NCI-H2081 (cell line): ENCODE data around the gene ABL1.

Experiments
- DNase-seq, 2 experiments: peaks; one replicate each; lab custom pipeline; 2025; lab: John Stamatoyannopoulos, UW

Gene ABL1

GRCh38 chr9:130918101-130918825 is 83.2 kb downstream of the ABL1 start:
- no peak for DNase-seq

DNA sequence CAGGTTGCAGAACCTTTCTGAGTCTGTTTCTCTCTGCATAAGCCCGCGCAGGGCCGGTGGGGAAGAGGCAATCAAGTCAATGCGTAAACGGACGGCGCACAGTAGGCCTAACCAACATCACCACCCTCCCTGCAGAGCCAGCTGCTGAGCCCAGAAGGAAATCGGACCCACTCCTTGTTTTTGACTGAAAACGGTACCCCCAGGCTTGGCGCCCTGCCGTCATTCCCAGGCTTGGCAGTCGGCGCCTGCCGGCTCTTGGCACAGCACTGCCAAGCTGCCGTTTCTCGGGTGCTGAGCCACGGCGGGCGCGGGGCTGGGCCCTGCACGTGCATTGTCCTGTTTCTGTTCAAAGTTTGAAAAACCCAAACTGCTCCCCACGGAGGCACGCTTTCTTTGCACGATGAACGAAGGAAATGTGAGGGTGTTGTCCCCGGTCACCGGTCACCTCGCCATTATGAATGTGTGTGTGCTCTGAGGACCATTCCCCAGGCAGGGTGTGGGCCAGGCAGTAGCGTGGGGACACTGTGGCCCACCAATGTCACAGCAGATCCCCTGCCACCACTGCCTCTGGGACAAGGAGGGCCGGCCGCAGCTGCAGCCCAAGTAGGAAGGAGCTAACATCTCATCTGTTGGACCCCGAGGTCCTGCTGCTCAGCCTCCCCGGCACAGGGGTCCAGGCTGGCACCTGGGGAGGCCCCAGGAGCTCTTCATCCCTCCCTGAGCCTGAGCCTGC is 83.9 kb downstream of the ABL1 start:
- DNase-seq: no peak

- DNase-seq: no peak
Observed at GRCh38 chr9:130919559-130920145, 84.6 kb downstream of the ABL1 start.

DNA sequence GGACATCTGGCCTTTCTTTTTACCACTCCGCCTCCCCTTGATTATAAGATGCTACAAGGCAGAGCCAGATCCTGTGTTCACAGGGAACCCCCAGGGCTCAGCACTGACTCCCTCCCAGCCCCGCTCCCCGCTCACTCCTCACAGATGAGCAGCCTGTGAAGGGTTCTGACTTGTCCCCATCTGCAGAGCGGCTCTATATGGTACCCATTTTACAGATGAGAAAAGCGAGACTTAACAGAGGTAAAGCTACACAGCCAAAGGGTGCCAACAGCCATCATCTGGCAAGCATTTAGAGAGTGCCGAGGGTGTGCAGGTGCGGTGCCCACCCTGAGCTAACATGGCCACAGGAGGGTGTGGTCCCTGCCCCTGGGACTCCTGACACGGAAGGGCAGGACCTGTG is 85.2 kb downstream of the ABL1 start:
- DNase-seq: no peak

DNA sequence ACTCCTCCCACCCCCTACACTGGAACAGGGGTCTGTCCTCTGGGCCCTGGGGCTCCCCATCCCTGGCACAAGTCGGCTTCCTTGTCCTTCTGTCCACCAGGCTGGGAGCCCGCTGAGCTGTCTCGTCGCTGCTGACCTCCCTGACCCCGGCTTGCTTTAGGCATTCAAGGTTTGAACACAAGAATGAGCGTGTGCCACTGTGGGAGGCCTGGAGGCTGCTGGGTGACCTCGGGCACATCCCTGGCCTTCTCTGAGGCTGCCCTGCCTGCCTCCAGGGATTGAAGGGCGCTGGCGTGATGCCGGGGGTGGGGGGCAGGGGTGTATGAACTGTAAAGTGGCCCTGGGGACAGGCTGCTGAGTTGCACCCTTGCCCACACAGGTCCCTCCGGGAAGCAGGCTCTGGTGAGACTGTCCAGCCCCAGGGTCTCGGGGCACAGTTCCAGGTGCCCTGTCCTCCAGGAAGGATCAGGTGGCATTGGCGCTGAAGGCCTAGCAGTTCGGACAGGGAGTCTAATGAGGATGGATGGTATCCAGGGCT is 85.8 kb downstream of the ABL1 start:
- no peak for DNase-seq

DNA sequence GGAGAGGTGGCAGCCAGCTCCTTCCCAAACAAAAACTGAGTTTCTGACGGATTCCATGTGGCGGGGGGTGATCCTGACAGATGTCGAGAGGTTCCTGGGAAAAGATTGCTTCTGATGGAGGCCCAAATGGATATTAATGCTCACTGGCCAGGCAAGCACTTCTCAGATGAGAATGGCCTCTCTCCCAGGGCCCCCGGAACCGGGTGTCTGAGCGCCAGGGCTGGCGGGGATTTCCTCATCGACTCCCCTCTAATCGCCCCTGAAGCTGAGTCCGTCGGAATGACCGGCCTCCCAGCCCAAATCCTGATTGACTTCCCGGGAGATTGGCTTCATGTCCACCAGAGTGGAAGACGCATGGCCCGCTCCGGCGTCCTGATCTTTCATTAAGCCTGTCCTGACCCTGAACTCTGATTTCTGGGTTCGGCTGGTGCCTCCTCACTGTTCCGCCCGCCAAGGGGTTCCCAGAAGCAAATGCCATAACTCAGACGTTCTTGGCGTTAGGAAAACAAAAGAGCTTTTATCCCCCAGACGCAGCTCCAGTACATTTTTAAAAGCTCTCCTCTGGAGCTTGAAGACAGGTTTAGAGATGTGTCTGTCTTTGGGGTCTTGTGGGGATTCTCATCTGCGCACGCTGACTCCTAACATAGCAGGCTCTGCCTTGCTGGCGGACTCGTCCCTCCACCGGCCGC is 86.4 kb downstream of the ABL1 start:
- DNase-seq: no peak

- DNase-seq: no peak
Observed at GRCh38 chr9:130921989-130922892, 87.2 kb downstream of the ABL1 start.

GRCh38 chr9:130922893-130923610 is 88.0 kb downstream of the ABL1 start:
- no peak for DNase-seq

- no peak for DNase-seq
Observed at GRCh38 chr9:130923611-130924447, 88.8 kb downstream of the ABL1 start.

GRCh38 chr9:130924448-130924788 is 89.4 kb downstream of the ABL1 start:
- DNase-seq: no peak

DNA sequence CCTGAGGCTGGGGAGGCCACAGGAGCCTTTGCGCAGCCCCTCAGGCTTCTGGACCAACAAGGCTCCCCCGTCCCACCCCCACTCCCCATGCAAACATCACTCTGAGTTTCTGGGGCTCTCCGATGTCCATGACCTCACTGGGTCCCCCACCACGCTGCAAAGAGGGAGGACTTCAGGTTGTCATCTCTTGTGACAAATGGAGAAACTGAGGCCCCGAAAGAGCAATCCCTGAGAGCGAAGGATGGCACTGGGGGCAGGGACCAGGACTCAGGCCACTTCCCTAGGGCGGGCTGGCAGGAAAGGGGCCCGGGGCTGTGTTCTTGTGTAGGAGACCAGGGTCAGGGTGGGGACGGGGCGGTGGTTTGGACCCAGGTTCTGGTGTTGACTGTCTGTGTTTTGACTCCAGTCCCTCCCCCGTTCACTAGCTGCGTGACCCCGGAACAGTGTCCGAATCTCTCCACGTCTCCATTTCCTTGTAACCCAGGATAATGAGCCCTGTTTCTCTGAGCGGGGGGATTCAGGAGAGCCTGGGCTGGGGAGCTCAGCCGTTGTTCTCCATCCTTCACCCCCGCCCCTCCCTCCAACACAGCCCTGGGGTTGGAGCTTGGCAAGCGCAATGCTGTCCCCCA is 90.1 kb downstream of the ABL1 start:
- DNase-seq: no peak

GRCh38 chr9:130927338-130927737 is 92.3 kb downstream of the ABL1 start:
- DNase-seq: peak in 1 of 2 experiments; percentile 14

DNA sequence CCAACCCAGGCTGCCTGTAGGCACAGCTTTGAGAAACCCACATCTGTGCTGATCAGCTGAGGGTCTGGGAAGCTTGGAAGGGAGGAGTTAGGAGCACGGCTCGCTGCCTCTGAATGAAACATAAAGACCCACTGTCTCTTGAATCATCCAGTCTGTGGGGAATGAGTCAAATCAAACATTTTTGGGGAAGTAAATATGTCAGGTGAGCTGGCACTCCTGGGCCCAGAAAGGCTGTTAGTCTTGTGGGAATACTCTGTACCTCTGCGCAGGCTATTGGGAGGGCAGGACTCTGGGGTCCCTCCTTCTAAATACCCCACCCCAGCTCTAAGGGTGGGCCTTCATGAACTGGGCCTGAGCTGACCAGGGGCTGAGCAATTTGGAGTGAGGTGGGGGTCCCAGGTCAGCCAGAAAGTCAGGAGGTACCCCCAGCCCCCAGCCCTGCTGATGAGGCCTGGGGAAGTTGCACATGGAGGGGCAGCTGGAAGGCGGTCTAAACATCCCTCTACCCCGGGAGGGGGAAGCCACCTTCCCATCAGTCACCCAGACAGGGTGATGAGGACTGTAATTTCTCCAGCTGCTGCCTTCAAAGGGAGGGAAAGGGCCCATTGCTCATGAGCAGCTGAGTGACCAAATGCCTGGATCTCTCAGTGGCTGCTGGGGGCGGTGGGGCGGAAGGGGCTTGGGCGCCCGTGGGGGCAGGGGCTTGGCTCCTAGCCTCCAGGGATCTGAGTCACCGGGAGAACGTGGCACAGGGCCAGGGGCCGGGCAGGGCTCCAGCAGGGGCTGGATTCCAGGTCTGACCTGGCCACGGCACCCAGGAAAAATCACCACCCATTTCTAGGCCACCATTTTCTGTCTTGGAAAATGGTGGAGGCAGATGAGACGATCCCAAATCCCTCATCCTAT is 93.2 kb downstream of the ABL1 start:
- peak; percentile 72 to 83 for DNase-seq

GRCh38 chr9:130929571-130930038 is 94.6 kb downstream of the ABL1 start:
- no peak for DNase-seq

DNA sequence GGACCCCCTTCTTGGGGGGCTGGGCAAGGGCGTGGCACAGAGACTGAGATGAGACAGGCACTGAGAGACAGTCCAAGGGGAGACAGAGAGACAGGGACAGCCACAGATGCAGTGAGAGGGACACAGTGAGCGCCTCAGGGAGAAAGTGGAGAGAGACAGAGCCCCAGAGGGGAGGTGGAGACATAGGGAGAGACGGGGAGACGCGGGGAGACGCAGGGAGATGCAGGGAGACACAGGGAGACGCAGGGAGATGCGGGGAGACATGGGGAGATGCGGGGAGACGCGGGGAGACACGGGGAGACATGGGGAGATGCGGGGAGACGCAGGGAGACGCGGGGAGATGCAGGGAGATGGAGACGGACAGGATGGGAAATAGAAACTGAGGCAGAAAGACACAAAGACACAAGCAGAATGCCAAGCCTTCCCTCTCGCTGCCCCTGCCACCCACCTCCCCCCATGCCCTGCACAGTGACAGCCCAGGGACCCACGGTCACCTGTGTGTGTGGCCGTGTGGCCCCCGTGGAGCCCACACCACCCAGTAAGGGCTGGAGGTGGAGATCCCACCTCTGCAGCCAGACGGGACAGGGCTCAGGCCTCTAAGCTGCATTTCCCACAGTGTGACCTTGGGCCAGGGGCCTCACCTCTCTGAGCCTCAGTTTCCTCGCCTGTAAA is 95.2 kb downstream of the ABL1 start:
- no peak for DNase-seq

GRCh38 chr9:130930804-130931349 is 95.8 kb downstream of the ABL1 start:
- no peak for DNase-seq
